GM19035 (cell line): ENCODE data around the gene PLEKHD1.

Source experiments
- ATAC-seq: cut with Tn5 transposase; IDR thresholded peaks from one replicate; pipeline ENCODE4 v1.9.1; 2021; ENCODE audit not compliant: unreplicated experiment

The PLEKHD1 gene

DNA sequence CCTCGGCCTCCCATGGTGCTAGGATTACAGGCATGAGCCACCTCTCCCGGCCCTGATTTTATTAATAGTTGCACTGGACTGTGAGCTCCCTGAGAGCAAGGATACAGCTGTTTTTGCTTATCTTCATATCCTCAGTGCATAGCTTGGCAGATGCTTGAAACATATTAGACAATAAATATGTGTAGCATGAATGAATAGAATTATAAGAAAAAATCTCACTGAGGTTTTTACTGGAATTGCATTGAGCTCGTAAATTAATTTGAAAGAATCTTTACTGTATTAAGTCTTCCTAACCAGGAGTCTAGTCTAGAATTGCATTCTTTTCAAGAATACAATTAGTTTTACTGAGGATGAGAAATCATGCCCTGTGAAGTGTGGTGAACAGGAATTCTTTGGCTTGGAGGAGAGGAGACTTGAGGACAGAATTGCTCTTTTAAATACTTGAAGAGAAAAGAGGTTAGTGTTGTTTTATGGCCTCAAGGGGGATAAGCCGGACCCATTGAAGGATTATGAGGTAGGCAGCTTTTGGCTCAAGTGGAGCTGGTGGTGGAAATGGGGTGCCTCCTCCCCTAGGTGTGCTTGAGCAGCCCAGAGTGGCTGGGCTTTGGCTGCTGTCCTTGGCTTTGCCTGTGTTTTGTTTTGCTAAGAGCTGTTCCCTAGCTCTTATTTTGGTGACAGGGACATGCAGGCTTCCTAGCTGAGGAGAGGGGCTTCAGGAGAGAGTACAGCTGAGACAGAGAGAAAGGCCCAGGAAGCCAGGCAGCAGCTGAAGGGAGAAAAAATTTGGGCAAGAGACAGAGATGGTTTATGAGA lies 34.0 kb downstream of the PLEKHD1 start:
- no peak for ATAC-seq

DNA sequence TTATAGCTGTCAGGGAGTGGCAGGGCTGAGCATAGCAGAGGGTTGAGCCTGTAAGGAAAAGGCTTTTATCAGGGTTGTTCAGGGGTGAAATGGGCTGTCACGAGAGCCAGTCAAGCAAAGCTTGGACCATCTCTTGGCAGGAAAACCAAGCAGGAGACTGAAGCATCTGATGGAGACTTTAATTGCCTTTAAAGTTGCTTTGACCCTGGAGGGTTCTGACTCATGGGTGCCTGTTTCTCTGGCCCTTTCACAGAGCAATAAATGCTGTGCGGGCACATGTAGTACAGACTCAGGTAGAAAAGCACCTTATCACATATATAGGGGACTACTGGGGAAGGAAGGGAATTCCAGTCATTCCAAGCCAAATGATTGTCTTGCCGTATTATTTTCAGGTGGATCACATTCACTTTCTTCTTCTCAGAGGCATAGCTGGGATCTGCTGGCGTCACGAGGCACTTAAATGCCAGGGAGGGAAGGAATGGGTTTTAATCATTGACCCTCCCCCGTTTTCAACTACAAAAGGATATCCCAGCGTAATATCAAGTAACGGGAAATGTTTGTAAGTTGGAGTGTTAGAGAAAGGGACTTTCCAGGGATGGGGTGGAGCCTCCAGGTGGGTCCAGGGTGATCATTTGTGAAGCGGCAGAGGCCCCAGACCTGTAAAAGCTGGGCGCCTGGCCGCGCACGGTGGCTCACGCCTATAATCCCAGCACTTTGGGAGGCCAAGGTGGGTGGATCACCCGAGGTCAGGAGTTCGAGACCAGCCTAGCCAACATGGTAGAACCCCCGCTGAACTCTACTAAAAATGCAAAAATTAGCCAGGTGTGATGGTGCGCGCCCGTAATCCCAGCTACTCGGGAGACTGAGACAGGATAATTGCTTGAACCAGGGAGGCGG lies 34.9 kb downstream of the PLEKHD1 start:
- no peak for ATAC-seq

GRCh38 chr14:69522026-69522425 lies 37.5 kb downstream of the PLEKHD1 start:
- ATAC-seq = no peak

GRCh38 chr14:69525896-69526295 lies 41.4 kb downstream of the PLEKHD1 start:
- no peak for ATAC-seq

DNA sequence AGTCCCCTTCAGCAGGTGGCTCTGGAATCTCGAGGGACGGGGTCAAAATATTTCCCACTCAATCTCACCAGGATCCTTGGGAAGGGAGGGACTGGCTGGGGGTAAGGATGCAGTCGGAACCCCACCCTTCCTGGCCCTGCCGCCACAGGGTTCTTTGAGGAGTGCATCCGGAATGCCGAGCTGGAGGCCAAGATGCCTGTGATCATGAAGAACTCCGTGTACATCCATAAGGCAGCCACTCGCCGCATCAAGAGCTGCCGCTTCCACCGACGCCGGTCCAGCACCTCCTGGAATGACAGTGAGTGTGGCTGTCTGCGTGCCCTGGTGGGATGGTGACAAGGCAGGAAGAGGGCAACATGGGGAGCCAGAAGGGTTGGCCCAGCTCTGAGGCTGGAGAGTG lies 43.1 kb downstream of the PLEKHD1 start:
- ATAC-seq = no peak

- ATAC-seq = no peak
These were observed 43.6 kb downstream of the PLEKHD1 start for GRCh38 chr14:69528143-69528542.

GRCh38 chr14:69528930-69529329 lies 44.4 kb downstream of the PLEKHD1 start:
- ATAC-seq = no peak

GRCh38 chr14:69529563-69529962 lies 45.0 kb downstream of the PLEKHD1 start:
- no peak for ATAC-seq

GRCh38 chr14:69530095-69530494 lies 45.6 kb downstream of the PLEKHD1 start:
- ATAC-seq = no peak

DNA sequence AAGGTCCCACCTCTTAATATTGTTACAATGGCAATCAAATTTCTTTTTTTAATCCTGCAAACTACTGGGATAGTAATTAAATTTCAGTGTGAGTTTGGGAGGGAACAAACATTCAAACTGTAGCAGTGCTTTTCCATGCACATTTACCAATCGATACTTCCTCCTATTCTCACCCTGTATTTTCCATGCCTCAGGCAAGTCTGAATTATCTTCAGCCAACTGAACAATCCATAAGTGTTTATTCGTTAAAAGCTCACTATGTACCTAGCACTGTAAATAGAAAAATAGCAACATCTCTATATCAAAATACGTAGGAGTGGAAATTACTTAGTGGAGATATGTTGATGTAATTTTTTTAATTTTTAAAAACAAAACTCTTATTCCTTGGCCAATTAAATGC lies 46.6 kb downstream of the PLEKHD1 start:
- ATAC-seq = no peak

- ATAC-seq = no peak
These were observed 48.2 kb downstream of the PLEKHD1 start for GRCh38 chr14:69532561-69533340.

- ATAC-seq = no peak
These were observed 50.8 kb downstream of the PLEKHD1 start for GRCh38 chr14:69535230-69535848.

GRCh38 chr14:69536971-69537370 lies 52.4 kb downstream of the PLEKHD1 start:
- no peak for ATAC-seq

DNA sequence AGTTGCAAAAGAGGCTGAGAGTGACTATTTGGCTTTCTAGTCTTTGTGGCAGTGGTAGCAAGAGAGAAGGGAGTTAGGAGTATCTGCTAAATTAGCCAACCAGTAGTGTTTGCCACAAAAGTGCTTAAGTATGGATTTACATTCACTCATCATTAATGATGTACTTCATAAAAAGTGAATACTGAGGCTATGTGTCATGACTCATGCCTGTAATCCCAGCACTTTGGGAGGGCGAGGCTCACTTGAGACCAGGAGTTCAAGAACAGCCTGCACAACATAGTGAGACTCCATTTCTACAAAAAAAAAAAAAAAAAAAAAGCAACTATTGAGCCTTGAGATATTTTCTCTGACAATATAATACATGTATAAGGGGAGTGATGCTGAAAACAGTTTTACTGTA lies 53.4 kb downstream of the PLEKHD1 start:
- no peak for ATAC-seq

DNA sequence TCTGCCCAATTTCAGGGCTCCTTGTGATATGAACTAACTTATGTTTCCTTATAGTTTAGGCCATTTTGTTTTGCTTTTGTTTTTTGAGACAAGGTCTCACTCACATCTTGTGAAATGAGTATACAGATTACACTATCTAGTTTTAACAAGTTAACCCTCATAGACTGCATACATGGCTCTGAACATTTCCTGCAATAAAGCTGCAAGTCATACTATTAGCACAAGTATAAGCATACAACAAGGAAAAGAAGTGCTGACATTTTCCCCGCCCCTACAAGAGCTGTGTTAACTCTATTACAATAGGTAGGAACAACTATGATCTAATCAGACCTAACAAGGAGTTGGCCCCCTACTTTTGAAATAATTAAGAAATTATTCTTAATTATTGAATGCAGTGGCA lies 54.2 kb downstream of the PLEKHD1 start:
- no peak for ATAC-seq

DNA sequence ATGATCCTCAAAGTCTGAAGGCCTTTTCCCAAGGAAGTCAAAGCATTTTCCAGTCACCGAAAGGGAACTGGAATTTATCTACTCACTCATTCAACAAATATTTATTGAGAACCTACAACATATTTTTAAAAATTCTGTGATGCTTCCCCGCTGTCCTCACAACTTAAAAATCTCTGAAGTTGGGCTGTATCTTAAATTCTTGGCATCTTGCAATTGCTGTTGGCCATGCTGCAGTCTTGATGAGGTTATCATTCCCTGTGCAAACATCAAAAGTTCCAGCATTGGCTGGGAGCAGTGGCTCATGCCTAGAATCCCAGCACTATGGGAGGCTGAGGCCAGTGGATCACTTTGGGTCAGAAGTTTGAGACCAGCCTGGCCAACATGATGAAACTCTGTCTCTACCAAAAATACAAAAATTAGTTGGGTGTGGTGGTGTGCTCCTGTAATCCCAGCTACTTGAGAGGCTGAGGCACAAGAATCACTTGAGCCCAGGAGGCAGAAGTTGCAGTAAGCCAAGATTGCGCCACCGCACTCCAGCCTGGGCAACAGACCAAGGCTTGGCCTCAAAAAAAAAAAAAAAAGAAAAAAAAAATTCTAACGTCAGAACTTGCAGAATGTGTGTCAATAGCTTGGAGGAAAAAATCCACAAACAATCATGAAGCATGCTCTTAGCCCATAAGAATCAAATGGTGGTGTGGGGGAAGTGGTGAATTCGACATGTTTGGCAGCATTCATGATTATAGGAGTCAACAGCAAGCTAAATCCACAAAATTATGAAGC lies 55.3 kb downstream of the PLEKHD1 start:
- ATAC-seq = no peak

GRCh38 chr14:69540654-69541335 lies 56.3 kb downstream of the PLEKHD1 start:
- no peak for ATAC-seq

DNA sequence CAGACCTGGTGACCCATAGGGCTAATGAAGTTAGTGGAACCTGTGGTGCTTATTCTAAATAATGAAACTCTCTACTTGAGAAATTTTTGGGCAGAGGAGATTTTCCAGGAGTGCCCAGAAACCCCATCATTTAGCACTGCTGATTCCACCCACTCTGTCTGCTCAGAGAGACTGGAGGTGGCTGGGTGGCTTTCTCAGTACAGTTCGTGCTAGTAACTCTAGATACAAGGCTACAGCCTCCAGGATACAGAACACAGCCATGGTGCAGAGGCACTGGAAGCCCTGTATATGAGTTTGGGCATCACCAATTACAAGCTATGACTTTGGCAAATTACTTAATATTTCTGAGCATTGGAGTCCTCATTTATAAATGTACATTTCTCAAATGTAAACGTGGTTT lies 57.8 kb downstream of the PLEKHD1 start:
- ATAC-seq = no peak

DNA sequence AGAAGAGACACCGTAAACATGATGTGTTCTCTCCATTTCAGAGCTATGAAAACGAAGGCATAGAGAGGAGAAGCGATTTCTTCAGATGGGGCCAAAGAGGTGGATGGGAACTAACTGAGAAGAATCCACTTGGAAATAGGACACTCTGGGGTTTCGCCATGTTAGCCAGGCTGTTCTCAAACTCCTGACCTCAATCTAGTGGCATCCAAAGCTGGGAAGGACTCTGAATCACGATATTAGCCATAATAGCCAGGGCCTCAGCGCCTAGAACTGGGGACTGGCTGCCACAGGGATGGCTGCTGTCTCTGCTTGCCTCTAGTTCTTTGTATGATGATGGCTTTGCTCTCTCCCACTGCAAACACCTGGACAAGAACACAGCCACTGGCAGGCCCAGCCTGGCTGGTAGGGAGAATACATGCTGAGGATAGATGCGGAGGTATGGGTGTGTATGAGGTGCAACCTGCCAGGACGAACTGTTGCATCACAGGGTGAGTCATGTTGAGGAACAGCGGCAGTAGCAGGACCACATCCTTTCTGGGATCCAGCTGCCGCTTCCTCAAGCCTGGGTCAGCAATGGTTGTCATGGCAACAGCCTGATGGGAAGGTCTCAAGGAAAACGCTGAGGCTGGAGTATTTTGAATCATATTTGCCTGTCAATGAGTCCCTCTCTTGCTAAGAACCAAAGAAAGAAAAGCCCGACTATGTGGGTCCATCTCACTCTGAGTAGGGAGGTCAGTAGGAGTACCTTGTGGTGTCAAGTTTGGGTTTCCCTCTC lies 59.0 kb downstream of the PLEKHD1 start:
- ATAC-seq = no peak
